ENCODE data around the gene YIF1B.
"Not testable (repeated sequence)": the region's sequence is repeated elsewhere in the genome, so short reads cannot be mapped to it uniquely, and the experiment has no call there.

Gene YIF1B

DNA sequence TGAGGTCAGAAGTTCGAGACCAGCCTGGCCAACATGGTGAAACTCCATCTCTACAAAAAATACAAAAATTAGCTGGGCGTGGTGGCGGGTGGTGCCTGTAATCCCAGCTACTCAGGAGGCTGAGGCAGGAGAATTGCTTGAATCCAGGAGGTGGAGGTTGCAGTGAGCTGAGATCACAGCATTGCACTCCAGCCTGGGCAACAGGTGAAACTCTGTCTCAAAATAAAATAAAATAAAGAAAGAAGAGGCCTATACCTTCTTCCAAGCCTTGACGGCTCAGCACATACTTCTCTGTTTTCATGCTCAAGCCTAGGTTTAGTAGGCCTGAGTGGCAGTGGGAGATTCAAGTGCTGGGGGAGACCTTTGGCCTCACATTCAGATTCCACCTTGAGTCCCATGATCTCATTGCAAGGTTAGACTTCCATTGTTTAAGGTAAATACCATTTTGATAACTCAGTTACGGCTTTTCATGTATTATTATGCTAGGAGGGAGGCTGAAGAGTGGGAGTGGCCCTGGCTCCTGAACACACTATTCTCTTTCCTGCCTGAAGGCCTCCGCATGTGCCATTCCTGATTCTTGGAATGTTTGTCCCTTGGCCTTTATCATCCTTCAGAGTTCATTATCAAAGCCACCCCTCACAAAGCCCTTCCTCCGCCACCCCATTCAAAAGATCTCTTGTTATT is 53.0 kb downstream of the YIF1B start:
- Histone ChIP-seq H3K4me2 (ENCODE audit: low read depth, low read length) (no peak overlapping the region), H3K27me3 (replicated peaks; ENCODE audit: insufficient read depth, low read length) (no peaks in the 10 kb centered on the region), H3K79me2 (ENCODE audit: low read length) (no peaks in the 10 kb centered on the region), H3K9ac (ENCODE audit: low read length) (no peak overlapping the region), H2AFZ (ENCODE audit: low read length) (no peak overlapping the region), H3K4me1 (ENCODE audit: low read length) (0 out of 2 replicates have a peak, but pooled peaks cover 2% of the 10 kb centered on the region), H3K9me2 (replicated peaks; ENCODE audit: insufficient read depth, low read length) (no peaks in the 10 kb centered on the region), H3F3A (ENCODE audit: insufficient read depth, low read length) (no peaks in the 10 kb centered on the region), H3K4me3 (ENCODE audit: low read length) (no peak overlapping the region), H3K36me3 (replicated peaks; ENCODE audit: insufficient read depth, low read length) (no peaks in the 10 kb centered on the region), H3K27ac (ENCODE audit: low read length) (no peak overlapping the region), H3K9me3 (replicated peaks; ENCODE audit: insufficient read depth, low read length) (no peaks in the 10 kb centered on the region), H4K20me1 (ENCODE audit: insufficient read depth, low read length) (no peaks in the 10 kb centered on the region)
- DNase-seq, result no peak
- no peak for TF ChIP-seq EZH2phosphoT487 (IDR thresholded peaks at IDR 0.05; ENCODE audit: low read length)
- TF ChIP-seq, protein P1, sequence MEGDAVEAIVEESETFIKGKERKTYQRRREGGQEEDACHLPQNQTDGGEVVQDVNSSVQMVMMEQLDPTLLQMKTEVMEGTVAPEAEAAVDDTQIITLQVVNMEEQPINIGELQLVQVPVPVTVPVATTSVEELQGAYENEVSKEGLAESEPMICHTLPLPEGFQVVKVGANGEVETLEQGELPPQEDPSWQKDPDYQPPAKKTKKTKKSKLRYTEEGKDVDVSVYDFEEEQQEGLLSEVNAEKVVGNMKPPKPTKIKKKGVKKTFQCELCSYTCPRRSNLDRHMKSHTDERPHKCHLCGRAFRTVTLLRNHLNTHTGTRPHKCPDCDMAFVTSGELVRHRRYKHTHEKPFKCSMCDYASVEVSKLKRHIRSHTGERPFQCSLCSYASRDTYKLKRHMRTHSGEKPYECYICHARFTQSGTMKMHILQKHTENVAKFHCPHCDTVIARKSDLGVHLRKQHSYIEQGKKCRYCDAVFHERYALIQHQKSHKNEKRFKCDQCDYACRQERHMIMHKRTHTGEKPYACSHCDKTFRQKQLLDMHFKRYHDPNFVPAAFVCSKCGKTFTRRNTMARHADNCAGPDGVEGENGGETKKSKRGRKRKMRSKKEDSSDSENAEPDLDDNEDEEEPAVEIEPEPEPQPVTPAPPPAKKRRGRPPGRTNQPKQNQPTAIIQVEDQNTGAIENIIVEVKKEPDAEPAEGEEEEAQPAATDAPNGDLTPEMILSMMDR (IDR thresholded peaks at IDR 0.05; ENCODE audit: low read length), result no peak
- no peak for TF ChIP-seq EZH2 (optimal IDR thresholded peaks at IDR 0.05; ENCODE audit: low read depth, low read length)

DNA sequence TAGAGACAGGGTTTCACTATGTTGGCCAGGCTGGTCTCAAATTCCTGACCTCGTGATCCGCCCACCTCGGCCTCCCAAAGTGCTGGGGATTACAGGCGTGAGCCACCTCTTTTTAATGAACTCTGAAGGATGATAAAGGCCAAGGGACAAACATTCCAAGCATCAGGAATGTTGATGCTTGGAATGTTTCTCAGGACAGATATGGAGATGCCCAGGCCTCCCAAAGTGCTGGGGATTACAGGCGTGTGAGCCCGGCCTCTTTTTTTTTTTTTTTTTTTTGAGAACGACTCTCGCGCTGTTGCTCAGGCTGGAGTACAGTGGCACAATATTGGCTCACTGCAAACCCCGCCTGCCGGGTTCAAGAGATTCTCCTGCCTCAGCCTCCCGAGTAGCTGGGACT is 53.8 kb downstream of the YIF1B start:
- H3K4me3 ChIP-seq (ENCODE audit: low read length); H3K79me2 ChIP-seq (ENCODE audit: low read length); H3K9me2 ChIP-seq (replicated peaks; ENCODE audit: insufficient read depth, low read length); H4K20me1 ChIP-seq (ENCODE audit: insufficient read depth, low read length); H3K9ac ChIP-seq (ENCODE audit: low read length); H3K4me1 ChIP-seq (ENCODE audit: low read length); DNase-seq; H3K9me3 ChIP-seq (replicated peaks; ENCODE audit: insufficient read depth, low read length); H3K27ac ChIP-seq (ENCODE audit: low read length); H3K4me2 ChIP-seq (ENCODE audit: low read depth, low read length); H3F3A ChIP-seq (ENCODE audit: insufficient read depth, low read length); H3K27me3 ChIP-seq (replicated peaks; ENCODE audit: insufficient read depth, low read length); H3K36me3 ChIP-seq (replicated peaks; ENCODE audit: insufficient read depth, low read length); H2AFZ ChIP-seq (ENCODE audit: low read length): not testable (repeated sequence)

DNA sequence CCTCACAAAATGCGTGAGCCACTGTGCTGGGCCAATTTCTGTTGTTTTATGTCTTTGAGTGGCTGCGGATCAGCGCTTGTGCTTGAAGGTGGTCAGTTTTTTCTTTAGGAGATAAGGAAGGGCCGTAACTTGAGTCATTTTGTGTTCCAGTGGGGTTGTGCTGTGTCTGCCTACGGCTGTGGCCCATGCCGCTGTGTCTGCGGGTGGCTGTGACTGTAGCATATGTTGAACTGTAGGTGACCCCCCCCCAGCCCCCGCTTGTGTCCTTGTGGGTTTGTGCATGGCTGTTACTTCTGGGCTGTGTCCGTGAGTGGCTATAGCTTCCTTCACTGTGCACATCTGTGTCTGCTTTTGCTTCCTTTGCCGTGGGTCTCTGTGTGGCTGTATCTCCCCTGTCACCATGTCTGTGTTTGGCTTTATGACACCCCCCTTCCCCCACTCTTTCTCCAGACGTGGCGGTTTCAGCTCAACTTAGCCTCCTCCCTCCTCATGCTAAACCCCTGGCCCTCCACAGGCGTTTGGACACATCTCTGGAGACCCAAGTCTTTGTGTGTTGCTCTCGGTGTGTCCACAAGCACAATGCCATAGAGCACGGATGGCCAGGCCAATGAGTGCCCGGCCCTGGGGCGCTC is 60.2 kb downstream of the YIF1B start:
- H3K9ac ChIP-seq (ENCODE audit: low read length), result no peak overlapping the region
- no peak for DNase-seq
- no peak overlapping the region for H3K4me2 ChIP-seq (ENCODE audit: low read depth, low read length)
- no peaks in the 10 kb centered on the region for H3F3A ChIP-seq (ENCODE audit: insufficient read depth, low read length)
- no peak overlapping the region for H2AFZ ChIP-seq (ENCODE audit: low read length)
- no peaks in the 10 kb centered on the region for H4K20me1 ChIP-seq (ENCODE audit: insufficient read depth, low read length)
- peaks cover 38% of the 10 kb centered on the region for H3K27me3 ChIP-seq (replicated peaks; ENCODE audit: insufficient read depth, low read length)
- H3K4me3 ChIP-seq (ENCODE audit: low read length), result no peak overlapping the region
- no peaks in the 10 kb centered on the region for H3K9me3 ChIP-seq (replicated peaks; ENCODE audit: insufficient read depth, low read length)
- no peaks in the 10 kb centered on the region for H3K9me2 ChIP-seq (replicated peaks; ENCODE audit: insufficient read depth, low read length)
- no peaks in the 10 kb centered on the region for H3K79me2 ChIP-seq (ENCODE audit: low read length)
- TF ChIP-seq EZH2phosphoT487 (IDR thresholded peaks at IDR 0.05; ENCODE audit: low read length), result no peak
- TF ChIP-seq, protein P1 (IDR thresholded peaks at IDR 0.05; ENCODE audit: low read length), result no peak
- no peak for TF ChIP-seq EZH2 (optimal IDR thresholded peaks at IDR 0.05; ENCODE audit: low read depth, low read length)
- no peaks in the 10 kb centered on the region for H3K36me3 ChIP-seq (replicated peaks; ENCODE audit: insufficient read depth, low read length)
- no peaks in the 10 kb centered on the region for H3K4me1 ChIP-seq (ENCODE audit: low read length)
- H3K27ac ChIP-seq (ENCODE audit: low read length), result no peak overlapping the region

DNA sequence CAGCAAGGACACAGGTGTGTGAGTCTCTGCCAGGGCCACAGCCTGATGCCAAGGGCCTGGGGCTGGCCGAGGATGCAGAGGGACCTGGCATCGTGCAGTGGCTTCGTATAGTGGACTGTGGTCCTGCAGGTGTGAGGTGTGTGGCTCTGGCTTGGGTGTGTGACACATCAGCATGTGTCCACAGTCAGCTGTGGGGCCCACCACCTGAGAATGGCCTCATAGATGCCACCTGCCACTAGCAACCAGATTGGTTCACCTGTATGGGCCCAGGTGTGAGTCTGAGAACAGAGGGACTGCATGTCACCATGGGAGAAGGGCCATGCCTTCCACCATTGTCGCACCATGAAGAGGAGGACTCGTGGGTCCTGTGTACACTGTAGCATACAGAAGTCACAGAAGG is 62.0 kb downstream of the YIF1B start:
- Histone ChIP-seq H3K79me2 (ENCODE audit: low read length) (no peaks in the 10 kb centered on the region), H3K4me1 (ENCODE audit: low read length) (no peaks in the 10 kb centered on the region), H3K9ac (ENCODE audit: low read length) (no peak overlapping the region), H3K27ac (ENCODE audit: low read length) (no peak overlapping the region), H3F3A (ENCODE audit: insufficient read depth, low read length) (no peaks in the 10 kb centered on the region), H3K4me2 (ENCODE audit: low read depth, low read length) (no peak overlapping the region), H3K27me3 (replicated peaks; ENCODE audit: insufficient read depth, low read length) (peaks cover 38% of the 10 kb centered on the region), H2AFZ (ENCODE audit: low read length) (no peak overlapping the region), H3K36me3 (replicated peaks; ENCODE audit: insufficient read depth, low read length) (no peaks in the 10 kb centered on the region), H4K20me1 (ENCODE audit: insufficient read depth, low read length) (no peaks in the 10 kb centered on the region), H3K9me2 (replicated peaks; ENCODE audit: insufficient read depth, low read length) (no peaks in the 10 kb centered on the region), H3K9me3 (replicated peaks; ENCODE audit: insufficient read depth, low read length) (no peaks in the 10 kb centered on the region), H3K4me3 (ENCODE audit: low read length) (no peak overlapping the region)
- no peak for TF ChIP-seq EZH2 (optimal IDR thresholded peaks at IDR 0.05; ENCODE audit: low read depth, low read length)
- TF ChIP-seq, protein P1 (IDR thresholded peaks at IDR 0.05; ENCODE audit: low read length), result no peak
- TF ChIP-seq EZH2phosphoT487 (IDR thresholded peaks at IDR 0.05; ENCODE audit: low read length), result no peak
- DNase-seq, result no peak

All from MM.1S (cell line).